Natural killer cell (primary cell): ENCODE results near the gene FGFR2. TPM values are rescaled to one million over a fixed set of nuclear protein-coding genes. Genes with fewer than 3 reads are reported as not detected.

Source experiments
- ATAC-seq, 3 donors: fragments of 150-1000 bp in 2 of 3; fragments of 200-7000 bp in 1 of 3; cut with Tn5 transposase; 1 replicate in 1 of 3; 2 replicates in 2 of 3; pipeline ENCODE4 v1.10.0; 2021; ENCODE audit warnings: mild to moderate bottlenecking in 2 of 3, moderate library complexity in 2 of 3
- DNase-seq, 2 donors: peaks; one replicate each; pipeline versions ENCODE4 v3.0.0 to v3.0.0-alpha.2; 2013 to 2021; ENCODE audit warnings: mixed read lengths in 1 of 2
- H3K27ac ChIP-seq: one replicate; pipeline ENCODE4 v1.5.1; 2013; ENCODE audit warnings: mild to moderate bottlenecking, low read length
- H3K27me3 ChIP-seq: one replicate; pipeline ENCODE4 v1.6.1; 2013; ENCODE audit warnings: low read length; ENCODE audit not compliant: control insufficient read depth, insufficient read depth
- H3K36me3 ChIP-seq: one replicate; pipeline ENCODE4 v1.6.1; 2013; ENCODE audit warnings: low read length; ENCODE audit not compliant: control insufficient read depth, insufficient read depth
- H3K4me1 ChIP-seq: one replicate; pipeline ENCODE4 v1.6.1; 2013; ENCODE audit warnings: low read length; ENCODE audit not compliant: control insufficient read depth, insufficient read depth
- H3K4me3 ChIP-seq: one replicate; pipeline ENCODE4 v1.5.1; 2013; ENCODE audit warnings: low read length
- H3K9me3 ChIP-seq: one replicate; pipeline ENCODE4 v1.6.1; 2013; ENCODE audit warnings: low read length; ENCODE audit not compliant: control insufficient read depth, insufficient read depth
- H3K27ac Mint-ChIP-seq, 2 donors: one replicate each; pipeline ENCODE4 v1.8.0; 2022; ENCODE audit warnings: mild to moderate bottlenecking in 2 of 2, mixed read lengths in 2 of 2, moderate library complexity in 1 of 2
- H3K27me3 Mint-ChIP-seq, 2 donors: one replicate each; pipeline ENCODE4 v1.8.0; 2022; ENCODE audit warnings: low read depth in 2 of 2, mixed read lengths in 2 of 2
- H3K36me3 Mint-ChIP-seq: one replicate; pipeline ENCODE4 v1.8.0; 2022; ENCODE audit warnings: mixed read lengths
- H3K4me1 Mint-ChIP-seq, 2 donors: one replicate each; pipeline ENCODE4 v1.8.0; 2022; ENCODE audit warnings: mixed read lengths in 2 of 2
- H3K4me3 Mint-ChIP-seq: one replicate; pipeline ENCODE4 v1.8.0; 2022; ENCODE audit warnings: mild to moderate bottlenecking, moderate library complexity, mixed read lengths
- H3K9me3 Mint-ChIP-seq, 2 donors: one replicate each; pipeline ENCODE4 v1.8.0; 2022; ENCODE audit warnings: mixed read lengths in 2 of 2
- WGBS: methylation state at CpG from one replicate; pipeline ENCODE4 v1.1.7; 2013; ENCODE audit warnings: missing lambda C conversion rate; ENCODE audit not compliant: insufficient coverage; 5-methylcytosine and 5-hydroxymethylcytosine counted together
- intact Hi-C: fragments of 100-400 bp; cut with micrococcal nuclease; formaldehyde crosslinking; loops from one replicate; pipeline ENCODE4 v1.14.2; 2022
- total RNA-seq, 4 donors: library from RNA; stranded (reverse); fragments of 120-200 nt in 1 of 4; gene quantifications; one replicate each; pipeline versions ENCODE4 v1.2.3 to v1.2.4, GENCODE V29; 2013 to 2022
- TF ChIP-seq, protein P1 (sequence below): fragments of 200-600 bp; IDR thresholded peaks from one replicate; pipeline ENCODE4 v1.8.0; 2022; ENCODE audit warnings: antibody characterized with exemption

Gene FGFR2
- total RNA-seq, 3 donors from 2014 or later (not counting 1 experiment from before 2014, with no cell fraction given) = 0.72 to 5.6 TPM; not detected in 1

DNA sequence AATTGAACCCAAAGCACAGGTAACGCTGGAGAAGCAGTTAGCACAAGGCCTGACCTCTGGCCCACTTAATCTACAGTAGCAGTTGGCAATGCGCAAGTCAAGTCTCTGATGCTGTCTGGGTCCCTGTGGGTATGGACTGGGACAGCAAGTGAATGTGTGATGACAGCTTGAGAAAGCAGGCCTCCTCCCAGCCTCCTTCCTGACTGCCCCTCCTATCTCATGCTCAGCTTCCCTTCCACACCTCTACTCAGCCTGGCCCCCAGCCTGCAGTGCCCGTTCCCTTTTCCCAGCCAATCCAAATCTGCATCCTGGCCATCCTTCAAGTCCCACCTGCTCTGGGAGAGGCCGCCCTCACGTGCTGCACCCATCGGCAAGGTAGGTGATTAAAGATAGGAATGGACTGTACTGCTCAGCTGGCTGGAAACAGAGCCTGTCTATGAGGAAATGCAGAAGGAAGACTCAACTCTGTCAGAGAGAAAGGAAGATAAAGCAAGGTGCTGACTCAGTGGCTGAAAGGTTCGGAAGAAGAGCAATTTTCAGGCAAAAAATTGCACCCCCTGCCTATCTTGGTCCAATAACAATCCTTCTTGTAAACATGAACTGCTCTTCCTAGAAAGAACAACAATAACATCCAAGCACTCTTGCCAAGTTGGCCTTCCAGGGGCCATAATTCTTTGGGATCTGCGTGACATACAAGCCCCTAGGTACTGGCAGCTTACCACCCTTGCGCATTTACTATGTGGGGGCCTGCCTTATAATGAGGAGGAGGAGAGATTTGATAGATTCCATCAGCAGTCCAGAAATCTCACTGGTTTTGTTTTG, 16.6 kb upstream of the FGFR2 start:
- Histone ChIP-seq H3K27ac (no peak overlapping the region), H3K9me3 (no peaks in the 10 kb centered on the region), H3K4me3 (no peak overlapping the region), H3K4me1 (no peaks in the 10 kb centered on the region), H3K36me3 (no peaks in the 10 kb centered on the region), H3K27me3 (no peaks in the 10 kb centered on the region)
- no peak overlapping the region for H3K4me3 Mint-ChIP-seq
- H3K27me3 Mint-ChIP-seq = no peaks in the 10 kb centered on the region
- ATAC-seq (no peak), DNase-seq (no peak)
- H3K36me3 Mint-ChIP-seq = no peaks in the 10 kb centered on the region
- no peaks in the 10 kb centered on the region for H3K4me1 Mint-ChIP-seq
- no peak overlapping the region for H3K27ac Mint-ChIP-seq
- intact Hi-C loops = no loop called here
- WGBS = 87% methylated on average over 9 of the region's 9 CpGs
- TF ChIP-seq, protein P1, sequence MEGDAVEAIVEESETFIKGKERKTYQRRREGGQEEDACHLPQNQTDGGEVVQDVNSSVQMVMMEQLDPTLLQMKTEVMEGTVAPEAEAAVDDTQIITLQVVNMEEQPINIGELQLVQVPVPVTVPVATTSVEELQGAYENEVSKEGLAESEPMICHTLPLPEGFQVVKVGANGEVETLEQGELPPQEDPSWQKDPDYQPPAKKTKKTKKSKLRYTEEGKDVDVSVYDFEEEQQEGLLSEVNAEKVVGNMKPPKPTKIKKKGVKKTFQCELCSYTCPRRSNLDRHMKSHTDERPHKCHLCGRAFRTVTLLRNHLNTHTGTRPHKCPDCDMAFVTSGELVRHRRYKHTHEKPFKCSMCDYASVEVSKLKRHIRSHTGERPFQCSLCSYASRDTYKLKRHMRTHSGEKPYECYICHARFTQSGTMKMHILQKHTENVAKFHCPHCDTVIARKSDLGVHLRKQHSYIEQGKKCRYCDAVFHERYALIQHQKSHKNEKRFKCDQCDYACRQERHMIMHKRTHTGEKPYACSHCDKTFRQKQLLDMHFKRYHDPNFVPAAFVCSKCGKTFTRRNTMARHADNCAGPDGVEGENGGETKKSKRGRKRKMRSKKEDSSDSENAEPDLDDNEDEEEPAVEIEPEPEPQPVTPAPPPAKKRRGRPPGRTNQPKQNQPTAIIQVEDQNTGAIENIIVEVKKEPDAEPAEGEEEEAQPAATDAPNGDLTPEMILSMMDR = no peak
- H3K9me3 Mint-ChIP-seq = no peaks in the 10 kb centered on the region

DNA sequence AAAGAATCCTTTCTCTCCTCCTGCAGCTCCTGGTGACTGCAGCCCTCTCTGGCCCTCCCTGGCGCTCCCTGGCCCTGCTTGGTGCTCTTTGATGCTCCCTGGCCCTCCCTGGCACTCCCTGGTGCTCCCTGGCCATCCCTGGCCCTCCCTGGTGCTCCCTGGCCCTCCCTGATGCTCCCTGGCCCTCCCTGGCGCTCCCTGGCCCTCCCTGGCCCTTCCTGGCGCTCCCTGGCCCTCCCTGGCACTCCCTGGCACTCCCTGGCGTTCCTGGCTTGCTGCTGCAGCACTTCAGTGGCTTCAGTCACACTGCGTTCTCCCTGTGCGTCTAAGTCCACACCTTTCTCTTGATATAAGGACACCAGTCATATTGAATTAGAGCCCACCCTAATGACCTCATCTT, 15.2 kb upstream of the FGFR2 start:
- H3K27me3 ChIP-seq = no peaks in the 10 kb centered on the region
- DNase-seq = no peak
- Mint-ChIP-seq H3K4me3 (no peak overlapping the region), H3K9me3 (no peaks in the 10 kb centered on the region), H3K4me1 (no peaks in the 10 kb centered on the region), H3K27me3 (peaks cover 0 to 6% of the 10 kb centered on the region in 2 donors), H3K36me3 (no peaks in the 10 kb centered on the region), H3K27ac (no peak overlapping the region)
- ATAC-seq = no peak
- H3K36me3 ChIP-seq = no peaks in the 10 kb centered on the region
- H3K27ac ChIP-seq = no peak overlapping the region
- H3K4me3 ChIP-seq = no peak overlapping the region
- intact Hi-C loops = no loop called here
- TF ChIP-seq, protein P1 = no peak
- 66% methylated on average over 6 of the region's 6 CpGs for WGBS
- H3K9me3 ChIP-seq = no peaks in the 10 kb centered on the region
- H3K4me1 ChIP-seq = peaks cover 1% of the 10 kb centered on the region

DNA sequence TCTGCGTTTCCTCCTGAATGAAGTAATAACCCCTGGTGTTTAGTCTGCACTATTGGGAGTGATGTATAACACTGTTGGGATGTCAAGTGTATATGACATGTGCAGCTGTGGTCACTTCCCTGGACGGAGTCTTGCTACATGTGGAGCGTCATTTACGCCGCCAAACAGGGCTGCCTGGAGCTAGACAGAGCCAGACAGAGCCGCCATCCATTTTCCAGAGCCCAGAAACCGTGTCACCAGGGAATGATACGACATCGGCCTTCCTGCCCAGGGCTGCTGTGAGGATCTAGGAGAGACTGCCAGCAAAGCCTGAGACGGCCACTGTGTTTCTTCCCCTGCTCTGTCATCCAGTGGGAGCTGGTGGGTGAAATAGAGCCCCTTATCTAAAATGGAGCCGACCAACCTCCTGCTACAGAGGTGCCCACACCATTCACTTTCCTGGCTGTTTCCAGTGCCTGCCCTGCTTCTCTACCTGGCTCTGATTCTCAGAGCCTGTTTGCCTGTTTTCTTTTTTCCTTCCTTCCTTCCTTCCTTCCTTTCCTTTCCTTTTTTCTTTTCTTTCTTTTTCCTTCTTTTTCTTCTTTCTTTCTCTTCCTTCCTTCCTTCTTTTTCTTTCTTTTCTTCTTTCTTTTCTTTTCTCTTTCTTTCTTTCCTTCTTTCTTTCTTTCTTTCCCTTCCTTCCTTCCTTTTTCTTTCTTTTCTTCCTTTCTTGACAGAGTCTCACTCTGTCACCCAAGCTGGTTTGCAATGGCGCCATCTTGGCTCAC, 13.3 kb upstream of the FGFR2 start:
- Histone ChIP-seq H3K4me3 (no peak overlapping the region), H3K9me3 (no peaks in the 10 kb centered on the region), H3K27ac (no peak overlapping the region), H3K36me3 (no peaks in the 10 kb centered on the region), H3K27me3 (no peaks in the 10 kb centered on the region), H3K4me1 (peaks cover 2% of the 10 kb centered on the region)
- intact Hi-C loops = no loop called here
- no peak overlapping the region for H3K4me3 Mint-ChIP-seq
- 78% methylated on average over 12 of the region's 12 CpGs for WGBS
- no peaks in the 10 kb centered on the region for H3K36me3 Mint-ChIP-seq
- ATAC-seq (no peak), DNase-seq (no peak)
- H3K9me3 Mint-ChIP-seq = no peaks in the 10 kb centered on the region
- TF ChIP-seq, protein P1 = no peak
- H3K27me3 Mint-ChIP-seq = peaks cover 0 to 6% of the 10 kb centered on the region in 2 donors
- no peak overlapping the region for H3K27ac Mint-ChIP-seq
- no peaks in the 10 kb centered on the region for H3K4me1 Mint-ChIP-seq
